Activated T-cell treated with anti-CD3 and anti-CD28 coated beads, Interleukin-2, amount 50 U/mL, for 48 hours (primary cell): ENCODE data around the gene THUMPD3.

Experiments used
- DNase-seq, 2 experiments: peaks; one replicate each; pipeline ENCODE4 v3.0.0-alpha.2; 2020

The THUMPD3 gene

GRCh38 chr3:9362731-9363530 is at the start of gene THUMPD3:
Gene THUMPD3, plus strand, starts transcription at chr3:9363054. Its CDS starts 2,015 bp downstream, at chr3:9365069.
- DNase-seq, result peak; percentile 96

- no peak for DNase-seq
These were observed 48.1 kb upstream of the THUMPD3 start for GRCh38 chr3:9314796-9315195.

GRCh38 chr3:9316881-9317361 is 45.9 kb upstream of the THUMPD3 start:
- DNase-seq, result no peak

GRCh38 chr3:9322780-9323179 is 40.1 kb upstream of the THUMPD3 start:
- DNase-seq, result no peak

- DNase-seq, result no peak
These were observed 37.9 kb upstream of the THUMPD3 start for GRCh38 chr3:9324944-9325343.

GRCh38 chr3:9327578-9327977 is 35.3 kb upstream of the THUMPD3 start:
- DNase-seq, result no peak

- DNase-seq, result no peak
These were observed 32.6 kb upstream of the THUMPD3 start for GRCh38 chr3:9330166-9330703.

GRCh38 chr3:9331171-9331570 is 31.7 kb upstream of the THUMPD3 start:
- no peak for DNase-seq

- no peak for DNase-seq
These were observed 30.4 kb upstream of the THUMPD3 start for GRCh38 chr3:9332250-9333030.

- no peak for DNase-seq
These were observed 22.9 kb upstream of the THUMPD3 start for GRCh38 chr3:9339761-9340471.

GRCh38 chr3:9340472-9340902 is 22.4 kb upstream of the THUMPD3 start:
- DNase-seq, result no peak

GRCh38 chr3:9342696-9343095 is 20.2 kb upstream of the THUMPD3 start:
- DNase-seq, result no peak

GRCh38 chr3:9343115-9343514 is 19.7 kb upstream of the THUMPD3 start:
- DNase-seq, result no peak

GRCh38 chr3:9345041-9345440 is 17.8 kb upstream of the THUMPD3 start:
- no peak for DNase-seq

GRCh38 chr3:9346141-9346540 is 16.7 kb upstream of the THUMPD3 start:
- DNase-seq, result no peak

- DNase-seq, result no peak
These were observed 15.8 kb upstream of the THUMPD3 start for GRCh38 chr3:9347081-9347480.

- no peak for DNase-seq
These were observed 15.0 kb upstream of the THUMPD3 start for GRCh38 chr3:9347887-9348286.

- DNase-seq, result no peak
These were observed 13.3 kb upstream of the THUMPD3 start for GRCh38 chr3:9349321-9350117.

- no peak for DNase-seq
These were observed 11.1 kb upstream of the THUMPD3 start for GRCh38 chr3:9351709-9352126.

GRCh38 chr3:9352917-9353752 is 9.7 kb upstream of the THUMPD3 start:
- DNase-seq, result peak; percentile 41 to 59
